ENCODE measurements around the gene SPP1.

The SPP1 gene

GRCh38 chr4:87953826-87954225 lies 21.7 kb upstream of the SPP1 start:
- DNase-seq, result no peak

GRCh38 chr4:87956501-87956900 lies 19.0 kb upstream of the SPP1 start:
- no peak for DNase-seq

- no peak for DNase-seq
These were observed 18.5 kb upstream of the SPP1 start for GRCh38 chr4:87957061-87957460.

GRCh38 chr4:87961993-87962392 lies 13.5 kb upstream of the SPP1 start:
- DNase-seq, result no peak

- DNase-seq, result no peak
These were observed 12.9 kb upstream of the SPP1 start for GRCh38 chr4:87962398-87963146.

GRCh38 chr4:87965501-87965975 lies 10.0 kb upstream of the SPP1 start:
- no peak for DNase-seq

GRCh38 chr4:87966095-87966496 lies 9.4 kb upstream of the SPP1 start:
- DNase-seq, result no peak

- DNase-seq, result peak in 2 of 56 donors; percentile 5 to 29
These were observed 8.3 kb upstream of the SPP1 start for GRCh38 chr4:87967193-87967592.

- DNase-seq, result no peak
These were observed 5.4 kb upstream of the SPP1 start for GRCh38 chr4:87970121-87970520.

GRCh38 chr4:87971866-87972265 lies 3.6 kb upstream of the SPP1 start:
- DNase-seq, result no peak

GRCh38 chr4:87973283-87974169 lies 2.0 kb upstream of the SPP1 start:
- peak in 45 of 56 donors; percentile 2 to 76 (median 36) for DNase-seq

GRCh38 chr4:87974856-87975462 lies 555 bp upstream of the SPP1 start:
- DNase-seq, result peak in 2 of 56 donors; percentile 9 to 10

- peak in 39 of 56 donors; percentile 3 to 69 (median 40) for DNase-seq
These were observed 2.2 kb downstream of the SPP1 start for GRCh38 chr4:87977521-87978278.

GRCh38 chr4:87978681-87979080 lies 3.2 kb downstream of the SPP1 start:
- DNase-seq, result peak in 11 of 56 donors; percentile 4 to 34 (median 12)

- no peak for DNase-seq
These were observed 4.3 kb downstream of the SPP1 start for GRCh38 chr4:87979810-87980209.

- DNase-seq, result no peak
These were observed 6.0 kb downstream of the SPP1 start for GRCh38 chr4:87981486-87981885.

GRCh38 chr4:87982036-87982435 lies 6.5 kb downstream of the SPP1 start:
- DNase-seq, result no peak

- DNase-seq, result no peak
These were observed 7.0 kb downstream of the SPP1 start for GRCh38 chr4:87982446-87983010.

- DNase-seq, result no peak
These were observed 8.5 kb downstream of the SPP1 start for GRCh38 chr4:87983996-87984395.

GRCh38 chr4:87985097-87985886 lies 9.8 kb downstream of the SPP1 start:
- DNase-seq, result peak in 55 of 56 donors; percentile 9 to 88 (median 68)
